KOPT-K1 (cell line): ENCODE results near the gene SRCAP.

Experiments
- H3K27ac ChIP-seq: fragments of 200-600 bp; sonication (generic); 2 replicates; pipeline ENCODE4 v1.5.1; 2016; ENCODE audit warnings: antibody characterized with exemption, mild to moderate bottlenecking, low read depth, low read length; ENCODE audit not compliant: poor library complexity, severe bottlenecking
- H3K36me3 ChIP-seq: fragments of 200-600 bp; sonication (generic); 2 replicates; pipeline ENCODE4 v1.5.1; 2017; ENCODE audit warnings: antibody characterized with exemption, mild to moderate bottlenecking, low read length, moderate library complexity; ENCODE audit not compliant: insufficient read depth
- H3K9me3 ChIP-seq: fragments of 200-600 bp; sonication (generic); 2 replicates; pipeline ENCODE4 v1.5.1; 2017; ENCODE audit warnings: antibody characterized with exemption, low read length, mild to moderate bottlenecking; ENCODE audit not compliant: insufficient read depth, poor library complexity, severe bottlenecking

SRCAP gene

GRCh38 chr16:30761928-30762902 lies 63.2 kb downstream of the SRCAP start, which contains the start of the genes CFAP119 and RNF40:
CFAP119 (minus strand) TSS chr16:30762062; CDS start chr16:30761748, 314 bp downstream.
RNF40 (plus strand) TSS chr16:30762322; CDS start chr16:30762546, 224 bp downstream.
- H3K9me3 ChIP-seq, result no peaks in the 10 kb centered on the region
- H3K27ac ChIP-seq, result peak within 1 kb of the TSS; percentile 65
- peaks cover 61% of the 10 kb centered on the region for H3K36me3 ChIP-seq

GRCh38 chr16:30762991-30763725 lies 64.2 kb downstream of the SRCAP start:
- peaks cover 64% of the 10 kb centered on the region for H3K36me3 ChIP-seq
- H3K9me3 ChIP-seq, result no peaks in the 10 kb centered on the region
- peak overlapping the region; percentile 65 for H3K27ac ChIP-seq

- Histone ChIP-seq H3K9me3 (no peaks in the 10 kb centered on the region), H3K36me3 (peaks cover 69% of the 10 kb centered on the region), H3K27ac (no peak overlapping the region)
Observed at GRCh38 chr16:30764086-30764485, 65.1 kb downstream of the SRCAP start.

GRCh38 chr16:30764816-30765465 lies 66.0 kb downstream of the SRCAP start:
- no peak overlapping the region for H3K27ac ChIP-seq
- peaks cover 69% of the 10 kb centered on the region for H3K36me3 ChIP-seq

GRCh38 chr16:30766206-30766932 lies 67.4 kb downstream of the SRCAP start:
- peaks cover 84% of the 10 kb centered on the region for H3K36me3 ChIP-seq

More at GRCh38 chr16:30764816-30765465, 66.0 kb downstream of the SRCAP start:
- no peaks in the 10 kb centered on the region for H3K9me3 ChIP-seq

GRCh38 chr16:30766933-30767284 lies 67.9 kb downstream of the SRCAP start:
- Histone ChIP-seq H3K36me3 (peaks cover 89% of the 10 kb centered on the region), H3K27ac (no peak overlapping the region), H3K9me3 (no peaks in the 10 kb centered on the region)

More at GRCh38 chr16:30766206-30766932, 67.4 kb downstream of the SRCAP start:
- Histone ChIP-seq H3K9me3 (no peaks in the 10 kb centered on the region), H3K27ac (no peak overlapping the region)

- no peak overlapping the region for H3K27ac ChIP-seq
- peaks cover 99% of the 10 kb centered on the region for H3K36me3 ChIP-seq
- H3K9me3 ChIP-seq, result no peaks in the 10 kb centered on the region
Observed at GRCh38 chr16:30767767-30768465, 68.9 kb downstream of the SRCAP start.

DNA sequence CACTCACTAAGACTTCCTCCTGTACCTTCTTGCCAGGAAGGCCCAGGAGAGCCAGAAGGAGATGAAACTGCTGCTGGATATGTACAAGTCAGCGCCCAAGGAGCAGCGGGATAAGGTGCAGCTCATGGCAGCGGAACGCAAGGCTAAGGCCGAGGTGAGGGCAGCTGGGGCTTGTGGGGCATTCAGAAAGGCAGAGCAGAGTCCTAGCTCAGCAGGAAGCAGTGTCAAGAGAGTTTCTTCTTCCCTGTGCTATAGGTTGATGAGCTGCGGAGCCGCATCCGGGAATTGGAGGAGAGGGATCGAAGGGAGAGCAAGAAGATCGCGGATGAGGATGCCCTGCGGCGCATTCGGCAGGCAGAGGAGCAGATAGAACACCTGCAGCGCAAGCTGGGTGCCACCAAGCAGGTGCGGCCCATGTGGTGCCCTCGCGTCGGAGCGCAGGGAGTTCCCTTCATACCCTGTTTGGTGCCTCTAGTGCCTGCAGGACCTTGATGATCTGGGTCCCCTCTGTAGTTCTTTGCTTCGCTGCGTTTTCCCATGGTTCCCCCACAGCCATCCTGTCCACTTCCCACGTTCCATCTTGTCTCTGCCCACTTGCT lies 69.7 kb downstream of the SRCAP start:
- H3K36me3 ChIP-seq, result peaks cover 100% of the 10 kb centered on the region
- no peak overlapping the region for H3K27ac ChIP-seq
- no peaks in the 10 kb centered on the region for H3K9me3 ChIP-seq

DNA sequence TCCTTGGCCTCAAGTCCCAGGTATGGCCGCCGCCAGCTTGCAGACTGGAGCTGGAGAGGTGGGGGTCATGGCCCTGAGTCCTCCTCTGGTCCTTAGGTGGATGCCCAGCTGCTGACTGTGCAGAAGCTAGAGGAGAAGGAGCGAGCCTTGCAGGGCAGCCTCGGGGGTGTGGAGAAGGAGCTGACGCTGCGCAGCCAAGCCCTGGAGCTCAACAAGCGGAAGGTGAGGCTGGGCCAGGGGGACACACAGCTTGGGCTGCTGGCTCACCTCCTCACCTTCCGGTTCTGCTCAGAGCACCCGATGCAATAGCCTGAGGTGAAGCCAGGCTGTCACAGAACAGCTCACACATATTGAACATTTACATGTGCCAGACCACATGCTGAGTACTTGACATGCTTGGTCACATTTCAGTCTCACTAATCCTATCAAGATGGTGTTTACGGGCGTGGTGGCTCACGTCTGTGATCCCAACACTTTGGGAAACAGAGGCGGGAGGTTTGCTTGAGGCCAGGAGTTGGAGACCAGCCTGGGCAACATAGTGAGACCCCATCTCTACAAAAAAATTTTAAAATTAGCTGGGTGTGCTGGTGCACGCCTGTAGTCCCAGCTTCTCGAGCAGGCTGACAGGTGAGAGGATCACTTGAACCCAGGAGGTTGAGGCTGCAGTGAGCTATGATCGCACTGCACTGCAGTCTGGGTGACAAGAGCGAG lies 70.6 kb downstream of the SRCAP start:
- no peaks in the 10 kb centered on the region for H3K9me3 ChIP-seq
- H3K36me3 ChIP-seq, result peaks cover 100% of the 10 kb centered on the region
- H3K27ac ChIP-seq, result no peak overlapping the region

DNA sequence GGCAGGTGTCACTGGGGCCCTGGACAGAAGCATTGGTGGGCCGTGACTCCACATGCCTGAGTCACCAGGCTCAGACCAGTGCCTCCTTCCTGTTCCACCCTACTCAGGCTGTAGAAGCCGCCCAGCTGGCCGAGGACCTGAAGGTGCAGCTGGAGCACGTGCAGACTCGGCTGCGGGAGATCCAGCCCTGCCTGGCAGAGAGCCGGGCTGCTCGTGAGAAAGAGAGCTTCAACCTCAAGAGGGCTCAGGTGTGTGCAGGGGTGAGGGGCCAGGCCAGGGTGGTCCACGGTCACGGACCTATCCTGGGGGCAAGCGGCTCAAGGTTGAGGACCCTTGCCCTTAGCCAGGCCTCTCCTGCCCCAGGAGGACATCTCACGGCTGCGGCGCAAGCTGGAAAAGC lies 72.8 kb downstream of the SRCAP start:
- no peaks in the 10 kb centered on the region for H3K9me3 ChIP-seq
- H3K27ac ChIP-seq, result no peak overlapping the region
- H3K36me3 ChIP-seq, result peaks cover 94% of the 10 kb centered on the region

GRCh38 chr16:30773826-30774225 lies 74.9 kb downstream of the SRCAP start:
- peaks cover 73% of the 10 kb centered on the region for H3K36me3 ChIP-seq
- H3K27ac ChIP-seq, result no peak overlapping the region
- no peaks in the 10 kb centered on the region for H3K9me3 ChIP-seq

- Histone ChIP-seq H3K9me3 (no peaks in the 10 kb centered on the region), H3K27ac (no peak overlapping the region), H3K36me3 (peaks cover 66% of the 10 kb centered on the region)
Observed at GRCh38 chr16:30774367-30775130, 75.6 kb downstream of the SRCAP start.

DNA sequence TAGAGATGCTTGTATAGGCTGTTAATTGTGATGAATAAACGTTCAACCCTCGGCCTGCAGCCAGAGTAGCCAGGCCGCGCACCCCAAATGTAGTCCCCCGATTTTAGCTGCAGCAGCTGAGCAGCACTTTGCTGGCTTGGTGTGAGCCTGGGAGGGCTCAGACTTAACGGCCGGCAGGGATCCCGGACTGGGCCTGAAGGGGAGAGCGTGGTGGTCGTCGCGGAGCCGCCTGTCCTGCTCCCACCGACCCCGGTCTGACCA lies 76.1 kb downstream of the SRCAP start:
- Histone ChIP-seq H3K36me3 (peaks cover 60% of the 10 kb centered on the region), H3K27ac (no peak overlapping the region), H3K9me3 (no peaks in the 10 kb centered on the region)
